Measurements from ENCODE around the gene RFX5. TPM values are rescaled to one million over a fixed set of nuclear protein-coding genes. Genes with fewer than 3 reads are reported as not detected.
A peak's percentile ranks its signal among the peaks of the same experiment; 100 is the strongest.
"Not testable (repeated sequence)": the region's sequence is repeated elsewhere in the genome, so short reads cannot be mapped to it uniquely, and the experiment has no call there.

RFX5 gene
- 43.0 and 48.8 TPM in 2 replicates for total RNA-seq
- polyA plus RNA-seq: 14.1 and 18.0 TPM in 2 replicates

GRCh38 chr1:151346769-151347522 is at the start of gene RFX5:
TSS of gene RFX5 (minus strand) at chr1:151347252. CDS start at chr1:151346320, 932 bp downstream.
- H3K79me2 ChIP-seq: peaks cover 9% of the 10 kb centered on the region
- whole genome bisulfite sequencing (ENCODE audit: low lambda C conversion rate, missing lambda C conversion rate): 1% methylated on average over 34 of the region's 38 CpGs
- TF ChIP-seq EZH2 (IDR thresholded peaks at IDR 0.05; ENCODE audit: borderline replicate concordance): no peak
- TF ChIP-seq, protein P1, sequence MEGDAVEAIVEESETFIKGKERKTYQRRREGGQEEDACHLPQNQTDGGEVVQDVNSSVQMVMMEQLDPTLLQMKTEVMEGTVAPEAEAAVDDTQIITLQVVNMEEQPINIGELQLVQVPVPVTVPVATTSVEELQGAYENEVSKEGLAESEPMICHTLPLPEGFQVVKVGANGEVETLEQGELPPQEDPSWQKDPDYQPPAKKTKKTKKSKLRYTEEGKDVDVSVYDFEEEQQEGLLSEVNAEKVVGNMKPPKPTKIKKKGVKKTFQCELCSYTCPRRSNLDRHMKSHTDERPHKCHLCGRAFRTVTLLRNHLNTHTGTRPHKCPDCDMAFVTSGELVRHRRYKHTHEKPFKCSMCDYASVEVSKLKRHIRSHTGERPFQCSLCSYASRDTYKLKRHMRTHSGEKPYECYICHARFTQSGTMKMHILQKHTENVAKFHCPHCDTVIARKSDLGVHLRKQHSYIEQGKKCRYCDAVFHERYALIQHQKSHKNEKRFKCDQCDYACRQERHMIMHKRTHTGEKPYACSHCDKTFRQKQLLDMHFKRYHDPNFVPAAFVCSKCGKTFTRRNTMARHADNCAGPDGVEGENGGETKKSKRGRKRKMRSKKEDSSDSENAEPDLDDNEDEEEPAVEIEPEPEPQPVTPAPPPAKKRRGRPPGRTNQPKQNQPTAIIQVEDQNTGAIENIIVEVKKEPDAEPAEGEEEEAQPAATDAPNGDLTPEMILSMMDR (IDR thresholded peaks at IDR 0.05; ENCODE audit: poor library complexity): no peak
- TF ChIP-seq EZH2phosphoT487 (IDR thresholded peaks at IDR 0.05; ENCODE audit: low read depth, severe bottlenecking, unreplicated experiment): no peak
- H3K4me1 ChIP-seq (ENCODE audit: insufficient read depth): peaks cover 9% of the 10 kb centered on the region
- H3K9me2 ChIP-seq (replicated peaks; ENCODE audit: insufficient read depth): no peaks in the 10 kb centered on the region
- no peaks in the 10 kb centered on the region for H4K20me1 ChIP-seq (ENCODE audit: insufficient read depth, poor library complexity, severe bottlenecking)
- no peaks in the 10 kb centered on the region for H3K27me3 ChIP-seq
- peak within 1 kb of the TSS; percentile 77 for H3K4me2 ChIP-seq
- H3K36me3 ChIP-seq (replicated peaks; ENCODE audit: insufficient read depth, low read depth): no peaks in the 10 kb centered on the region
- DNase-seq (ENCODE audit: low spot score): peak; percentile 97
- H3K27ac ChIP-seq: peak within 1 kb of the TSS; percentile 93
- H3K4me3 ChIP-seq: peak within 1 kb of the TSS; percentile 25
- H2AFZ ChIP-seq: peak within 1 kb of the TSS; percentile 49
- no peaks in the 10 kb centered on the region for H3K9me3 ChIP-seq (ENCODE audit: low read depth)

DNA sequence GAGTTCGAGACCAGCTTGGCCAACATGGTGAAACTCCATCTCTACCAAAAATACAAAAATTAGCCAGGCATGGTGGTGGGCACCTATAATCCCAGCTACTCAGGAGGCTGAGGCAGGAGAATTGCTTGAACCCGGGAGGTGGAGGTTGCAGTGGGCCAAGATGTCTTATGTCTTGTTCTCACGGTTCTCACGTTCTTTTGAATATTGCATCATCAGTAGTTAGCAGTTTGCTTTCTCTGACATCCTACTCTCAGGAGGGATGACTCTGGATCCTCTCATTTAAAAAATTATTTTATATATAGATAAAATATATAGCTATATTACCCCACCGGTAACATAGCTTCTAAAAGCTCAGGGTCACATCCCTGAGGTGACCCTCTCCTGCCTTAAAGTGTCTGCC is 49.2 kb upstream of the RFX5 start:
- 93% methylated on average over 5 of the region's 5 CpGs for WGBS (ENCODE audit: low lambda C conversion rate, missing lambda C conversion rate)
- not testable (repeated sequence) for H3K27me3 ChIP-seq; H4K20me1 ChIP-seq (ENCODE audit: insufficient read depth, poor library complexity, severe bottlenecking); H3K4me2 ChIP-seq; DNase-seq (ENCODE audit: low spot score); H3K9me2 ChIP-seq (replicated peaks; ENCODE audit: insufficient read depth); H2AFZ ChIP-seq; H3K4me1 ChIP-seq (ENCODE audit: insufficient read depth); H3K9me3 ChIP-seq (ENCODE audit: low read depth); H3K36me3 ChIP-seq (replicated peaks; ENCODE audit: insufficient read depth, low read depth); H3K4me3 ChIP-seq; H3K27ac ChIP-seq
- peaks cover 17% of the 10 kb centered on the region for H3K79me2 ChIP-seq

GRCh38 chr1:151393583-151393982 is 46.5 kb upstream of the RFX5 start:
- TF ChIP-seq, protein P1 (IDR thresholded peaks at IDR 0.05; ENCODE audit: poor library complexity): no peak
- TF ChIP-seq EZH2 (IDR thresholded peaks at IDR 0.05; ENCODE audit: borderline replicate concordance) (no peak), EZH2phosphoT487 (IDR thresholded peaks at IDR 0.05; ENCODE audit: low read depth, severe bottlenecking, unreplicated experiment) (no peak)
- no peak overlapping the region for H3K27ac ChIP-seq
- no peak overlapping the region for H3K4me3 ChIP-seq
- no peak overlapping the region for H2AFZ ChIP-seq
- H3K36me3 ChIP-seq (replicated peaks; ENCODE audit: insufficient read depth, low read depth): no peaks in the 10 kb centered on the region
- H3K9me3 ChIP-seq (ENCODE audit: low read depth): no peaks in the 10 kb centered on the region
- H3K4me1 ChIP-seq (ENCODE audit: insufficient read depth): no peaks in the 10 kb centered on the region
- H4K20me1 ChIP-seq (ENCODE audit: insufficient read depth, poor library complexity, severe bottlenecking): no peaks in the 10 kb centered on the region
- no peaks in the 10 kb centered on the region for H3K9me2 ChIP-seq (replicated peaks; ENCODE audit: insufficient read depth)
- no peaks in the 10 kb centered on the region for H3K27me3 ChIP-seq
- no peaks in the 10 kb centered on the region for H3K79me2 ChIP-seq
- H3K4me2 ChIP-seq: no peak overlapping the region
- no peak for DNase-seq (ENCODE audit: low spot score)

GRCh38 chr1:151391079-151391563 is 44.1 kb upstream of the RFX5 start:
- no peak overlapping the region for H3K27ac ChIP-seq

DNA sequence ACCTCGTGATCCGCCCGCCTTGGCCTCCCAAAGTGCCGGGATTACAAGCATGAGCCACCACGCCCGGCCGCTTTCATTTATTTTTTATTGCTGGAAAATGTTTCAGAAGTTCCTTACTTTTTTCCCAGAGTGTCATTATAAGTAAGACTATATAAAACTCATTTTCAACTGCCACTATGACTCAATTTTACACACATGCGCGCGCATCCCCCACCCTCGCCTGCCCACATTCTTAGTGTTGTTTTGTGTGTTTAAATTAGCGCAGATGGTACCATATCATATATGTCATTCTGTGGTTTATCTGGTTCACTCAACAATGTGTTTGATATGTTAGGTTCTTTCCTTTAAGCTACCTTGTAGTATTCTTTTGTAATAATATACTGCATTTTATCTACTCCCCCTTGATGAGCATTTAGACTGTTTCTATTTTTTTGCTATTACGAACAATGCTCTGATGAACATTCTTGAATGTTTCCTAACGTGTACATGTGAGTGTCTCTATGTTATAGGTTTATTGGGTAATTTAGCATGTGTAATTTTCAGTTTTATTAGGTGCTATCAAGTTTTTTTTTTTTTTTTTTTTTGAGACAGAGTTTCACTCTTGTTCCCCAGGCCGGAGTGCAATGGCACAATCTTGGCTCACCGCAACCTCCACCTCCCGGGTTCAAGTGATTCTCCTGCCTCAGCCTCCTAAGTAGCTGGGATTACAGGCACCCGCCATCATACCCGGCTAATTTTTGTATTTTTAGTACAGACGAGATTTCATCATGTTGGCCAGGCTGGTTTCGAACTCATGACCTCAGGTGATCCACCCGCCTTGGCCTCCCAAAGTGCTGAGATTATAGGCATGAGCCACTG is 43.4 kb upstream of the RFX5 start:
- H3K9me2 ChIP-seq (replicated peaks; ENCODE audit: insufficient read depth); H3K27ac ChIP-seq; H4K20me1 ChIP-seq (ENCODE audit: insufficient read depth, poor library complexity, severe bottlenecking); H3K4me1 ChIP-seq (ENCODE audit: insufficient read depth); DNase-seq (ENCODE audit: low spot score); H3K9me3 ChIP-seq (ENCODE audit: low read depth); H3K27me3 ChIP-seq; H3K79me2 ChIP-seq; H3K4me3 ChIP-seq; H3K36me3 ChIP-seq (replicated peaks; ENCODE audit: insufficient read depth, low read depth); H2AFZ ChIP-seq; H3K4me2 ChIP-seq: not testable (repeated sequence)
- WGBS (ENCODE audit: low lambda C conversion rate, missing lambda C conversion rate): 93% methylated on average over 22 of the region's 22 CpGs

More at GRCh38 chr1:151391079-151391563, 44.1 kb upstream of the RFX5 start:
- H3K4me1 ChIP-seq (ENCODE audit: insufficient read depth): no peaks in the 10 kb centered on the region
- DNase-seq (ENCODE audit: low spot score): no peak
- H3K4me2 ChIP-seq: no peak overlapping the region
- no peaks in the 10 kb centered on the region for H3K36me3 ChIP-seq (replicated peaks; ENCODE audit: insufficient read depth, low read depth)
- no peak overlapping the region for H2AFZ ChIP-seq
- H3K79me2 ChIP-seq: no peaks in the 10 kb centered on the region
- H4K20me1 ChIP-seq (ENCODE audit: insufficient read depth, poor library complexity, severe bottlenecking): no peaks in the 10 kb centered on the region
- H3K27me3 ChIP-seq: no peaks in the 10 kb centered on the region
- H3K9me2 ChIP-seq (replicated peaks; ENCODE audit: insufficient read depth): no peaks in the 10 kb centered on the region
- TF ChIP-seq EZH2phosphoT487 (IDR thresholded peaks at IDR 0.05; ENCODE audit: low read depth, severe bottlenecking, unreplicated experiment) (no peak), EZH2 (IDR thresholded peaks at IDR 0.05; ENCODE audit: borderline replicate concordance) (no peak)
- TF ChIP-seq, protein P1 (IDR thresholded peaks at IDR 0.05; ENCODE audit: poor library complexity): no peak
- 78% methylated on average over 3 of the region's 3 CpGs for WGBS (ENCODE audit: low lambda C conversion rate, missing lambda C conversion rate)
- no peak overlapping the region for H3K4me3 ChIP-seq
- no peaks in the 10 kb centered on the region for H3K9me3 ChIP-seq (ENCODE audit: low read depth)
